ENCODE measurements around the gene SLC7A1. TPM values are rescaled to one million over a fixed set of nuclear protein-coding genes. Genes with fewer than 3 reads are reported as not detected.
A peak's percentile ranks its signal among the peaks of the same experiment; 100 is the strongest.

SLC7A1 gene
- polyA plus RNA-seq, 3 donors, result 0.89 to 2.2 (median 0.92) TPM

GRCh38 chr13:29527511-29527910, 68.0 kb downstream of the SLC7A1 start:
- Histone ChIP-seq H3K9me3 (replicated peaks in 1 of 2; ENCODE audit: control insufficient read depth in 1 of 2, insufficient read depth in 1 of 2, low read length in 2 of 2) (no peaks in the 10 kb centered on the region), H3K79me2 (ENCODE audit: insufficient read depth, low read length) (no peaks in the 10 kb centered on the region), H3K4me2 (replicated peaks; ENCODE audit: extremely low read depth, low read length, poor library complexity, severe bottlenecking) (no peak overlapping the region), H3K4me3 (replicated peaks in 1 of 3; ENCODE audit: low read depth in 2 of 3, low read length in 3 of 3) (no peak overlapping the region), H2AFZ (ENCODE audit: insufficient read depth, low read depth, low read length, poor library complexity, severe bottlenecking) (no peak overlapping the region), H3K36me3 (replicated peaks in 1 of 2; ENCODE audit: control insufficient read depth in 1 of 2, insufficient read depth in 2 of 2, low read length in 2 of 2) (peaks cover 61 to 80% of the 10 kb centered on the region in 2 donors), H3K4me1 (ENCODE audit: control insufficient read depth in 1 of 2, insufficient read depth in 2 of 2, low read length in 2 of 2) (no peaks in the 10 kb centered on the region), H3K9ac (ENCODE audit: insufficient read depth, low read length, poor library complexity, severe bottlenecking) (no peak overlapping the region), H3K27me3 (ENCODE audit: control insufficient read depth in 2 of 2, insufficient read depth in 2 of 2, low read length in 2 of 2) (no peaks in the 10 kb centered on the region), H4K20me1 (ENCODE audit: insufficient read depth, low read length) (no peaks in the 10 kb centered on the region), H3K27ac (ENCODE audit: low read depth in 1 of 2, low read length in 2 of 2) (no peak overlapping the region)
- TF ChIP-seq CTCF (IDR thresholded peaks at IDR 0.05), result no peak
- H3K4me3 Mint-ChIP-seq, result no peak overlapping the region
- no peaks in the 10 kb centered on the region for H3K9me3 Mint-ChIP-seq
- no peak for DNase-seq
- H3K27ac Mint-ChIP-seq, result peak overlapping the region in 1 of 7 donors; percentile 54
- peaks cover 70 to 78% of the 10 kb centered on the region in 2 donors for H3K36me3 Mint-ChIP-seq
- intact Hi-C loops (cut with micrococcal nuclease), result no loop called here
- WGBS (ENCODE audit: insufficient coverage), result 88% methylated on average over 5 of the region's 8 CpGs
- no peaks in the 10 kb centered on the region for H3K4me1 Mint-ChIP-seq
- peaks cover 0 to 2% (median 0%) of the 10 kb centered on the region in 3 donors for H3K27me3 Mint-ChIP-seq (ENCODE audit: low read depth in 3 of 3)

GRCh38 chr13:29526741-29527140, 68.7 kb downstream of the SLC7A1 start:
- peaks cover 70 to 81% of the 10 kb centered on the region in 2 donors for H3K36me3 Mint-ChIP-seq
- WGBS (ENCODE audit: insufficient coverage), result 99% methylated on average over 10 of the region's 14 CpGs

More at GRCh38 chr13:29526741-29527140, 68.7 kb downstream of the SLC7A1 start:
- peaks cover 0 to 2% (median 0%) of the 10 kb centered on the region in 3 donors for H3K27me3 Mint-ChIP-seq (ENCODE audit: low read depth in 3 of 3)
- Histone ChIP-seq H3K27ac (ENCODE audit: low read depth in 1 of 2, low read length in 2 of 2) (no peak overlapping the region), H2AFZ (ENCODE audit: insufficient read depth, low read depth, low read length, poor library complexity, severe bottlenecking) (no peak overlapping the region), H4K20me1 (ENCODE audit: insufficient read depth, low read length) (no peaks in the 10 kb centered on the region), H3K27me3 (ENCODE audit: control insufficient read depth in 2 of 2, insufficient read depth in 2 of 2, low read length in 2 of 2) (no peaks in the 10 kb centered on the region), H3K4me1 (ENCODE audit: control insufficient read depth in 1 of 2, insufficient read depth in 2 of 2, low read length in 2 of 2) (no peaks in the 10 kb centered on the region), H3K4me3 (replicated peaks in 1 of 3; ENCODE audit: low read depth in 2 of 3, low read length in 3 of 3) (no peak overlapping the region), H3K9me3 (replicated peaks in 1 of 2; ENCODE audit: control insufficient read depth in 1 of 2, insufficient read depth in 1 of 2, low read length in 2 of 2) (no peaks in the 10 kb centered on the region), H3K9ac (ENCODE audit: insufficient read depth, low read length, poor library complexity, severe bottlenecking) (no peak overlapping the region), H3K4me2 (replicated peaks; ENCODE audit: extremely low read depth, low read length, poor library complexity, severe bottlenecking) (no peak overlapping the region), H3K79me2 (ENCODE audit: insufficient read depth, low read length) (no peaks in the 10 kb centered on the region), H3K36me3 (replicated peaks in 1 of 2; ENCODE audit: control insufficient read depth in 1 of 2, insufficient read depth in 2 of 2, low read length in 2 of 2) (peaks cover 64 to 80% of the 10 kb centered on the region in 2 donors)
- no peaks in the 10 kb centered on the region for H3K4me1 Mint-ChIP-seq
- no peaks in the 10 kb centered on the region for H3K9me3 Mint-ChIP-seq
- TF ChIP-seq CTCF (IDR thresholded peaks at IDR 0.05), result no peak
- no peak for DNase-seq
- intact Hi-C loops (cut with micrococcal nuclease), result no loop called here
- no peak overlapping the region for H3K4me3 Mint-ChIP-seq
- H3K27ac Mint-ChIP-seq, result peak overlapping the region in 1 of 7 donors; percentile 0

Data from CD14-positive monocyte (primary cell).